GM18873 (cell line): Measurements from ENCODE around the gene HSD3B1.
"Not testable (repeated sequence)": the region's sequence is repeated elsewhere in the genome, so short reads cannot be mapped to it uniquely, and the experiment has no call there.

Experiments
- ATAC-seq: cut with Tn5 transposase; IDR thresholded peaks from one replicate; pipeline ENCODE4 v1.9.1; 2021; ENCODE audit warnings: mild to moderate bottlenecking, moderate library complexity, moderate number of reproducible peaks; ENCODE audit not compliant: unreplicated experiment, low FRiP score

HSD3B1 gene

DNA sequence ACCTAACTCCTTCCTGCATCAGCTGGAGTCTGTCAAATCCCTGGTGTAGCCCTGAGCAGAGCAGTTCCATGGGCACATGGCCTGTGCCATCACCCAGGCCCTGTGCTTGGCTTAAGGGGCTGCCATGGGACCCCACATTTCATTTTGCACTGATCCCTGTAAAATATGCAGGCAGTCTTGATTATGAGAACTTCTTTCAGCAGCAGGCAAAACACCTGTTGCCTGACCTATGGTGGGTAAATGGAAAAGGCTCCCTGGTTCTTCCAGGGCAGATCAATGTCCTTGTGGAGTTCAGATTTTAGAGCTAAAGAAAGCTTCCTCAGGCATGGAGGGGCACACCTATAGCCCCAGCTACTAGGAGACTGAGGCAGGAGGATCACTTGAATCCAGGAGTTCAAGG, 44.2 kb downstream of the HSD3B1 start:
- ATAC-seq = no peak

DNA sequence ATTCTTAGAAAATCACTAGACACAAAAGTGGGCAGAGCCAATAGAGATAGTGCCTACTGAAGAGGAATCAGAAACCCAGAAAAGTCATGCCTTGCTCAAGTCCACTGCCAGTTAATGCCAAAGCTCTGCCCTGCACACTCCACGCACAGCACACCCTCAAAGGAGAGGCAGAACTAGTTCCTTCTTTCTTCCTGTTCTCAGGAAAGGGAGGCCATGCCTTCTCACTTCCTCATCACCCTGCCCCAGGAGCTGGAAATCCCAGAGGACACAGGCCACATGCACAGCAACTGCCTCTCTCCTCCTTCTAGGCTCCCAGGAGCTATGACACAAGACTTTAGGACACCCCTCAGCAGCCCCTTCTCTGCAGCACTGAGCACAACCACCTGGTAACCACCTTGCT, 45.6 kb downstream of the HSD3B1 start:
- ATAC-seq = not testable (repeated sequence)

DNA sequence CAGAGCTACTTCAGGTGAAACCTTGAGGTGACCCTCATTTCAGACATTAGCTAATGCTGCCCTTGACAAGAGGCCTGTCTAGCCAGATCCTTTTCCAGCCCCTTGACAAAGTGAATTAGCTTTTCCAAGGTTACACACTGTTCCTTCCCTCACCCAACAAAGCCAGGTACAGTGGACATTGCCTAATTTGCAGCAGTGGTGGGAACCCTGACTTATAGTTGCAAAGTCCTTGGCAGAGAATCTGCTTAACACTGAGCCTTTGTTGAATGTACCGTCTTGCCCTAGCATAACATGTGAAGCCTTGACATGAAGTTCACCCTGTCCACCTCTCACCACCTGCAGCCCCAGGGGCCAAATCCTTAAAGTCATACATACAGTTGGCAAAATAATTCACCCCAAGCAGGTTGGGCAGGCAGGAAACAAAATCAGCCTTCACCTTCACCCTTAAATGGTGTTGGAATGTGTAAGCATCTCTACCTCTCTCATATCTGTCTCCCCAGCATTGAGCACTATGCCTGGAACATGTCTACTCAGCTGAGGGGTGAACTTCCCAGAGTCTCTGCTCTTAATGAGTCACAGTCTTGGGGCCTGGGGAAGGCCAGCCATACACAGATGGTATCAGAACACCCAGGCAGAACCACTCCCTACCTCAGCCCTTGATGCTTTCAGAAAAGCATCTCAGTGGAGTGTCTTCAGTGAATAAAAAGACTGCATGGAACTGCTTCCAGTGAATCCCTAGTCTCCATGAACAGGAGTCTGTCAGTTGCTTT, 46.5 kb downstream of the HSD3B1 start:
- ATAC-seq = not testable (repeated sequence)

DNA sequence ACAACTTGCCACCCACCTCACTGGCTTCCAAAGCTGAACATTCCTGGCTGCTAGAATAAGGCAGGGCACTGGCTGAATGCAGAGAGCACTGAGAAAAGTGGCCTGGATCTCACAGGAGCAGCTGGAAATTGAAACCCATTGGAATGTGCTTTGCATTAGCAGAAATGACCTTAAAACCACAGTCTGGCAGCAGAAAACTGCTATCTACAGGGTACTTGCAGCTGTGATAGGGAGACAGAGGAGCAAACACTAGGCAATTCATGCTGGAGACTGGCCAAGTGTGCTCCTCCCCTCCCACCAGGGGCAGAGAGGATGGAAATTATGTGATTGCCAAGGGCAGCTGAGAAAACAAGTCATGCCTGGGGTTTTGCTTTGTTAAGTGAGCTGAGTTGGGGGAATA, 47.2 kb downstream of the HSD3B1 start:
- ATAC-seq = no peak

DNA sequence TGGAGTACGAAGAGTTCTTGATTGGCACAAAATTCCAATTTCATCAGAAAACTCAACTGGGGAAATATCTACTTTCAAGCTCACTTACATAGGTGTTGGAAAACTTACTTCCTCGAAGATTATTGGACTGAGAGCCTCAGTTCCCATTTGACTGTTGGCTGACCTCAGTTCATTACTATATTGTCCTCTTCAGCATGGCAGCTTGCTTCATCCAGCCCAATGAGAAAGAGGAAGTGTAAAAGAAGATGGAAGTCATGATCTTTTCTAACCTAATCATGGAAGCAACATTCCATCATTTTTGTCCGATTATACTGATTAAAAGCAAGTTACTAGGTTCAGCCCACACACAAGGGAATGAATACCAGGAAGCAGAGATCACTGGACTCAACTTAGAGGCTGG, 49.4 kb downstream of the HSD3B1 start:
- no peak for ATAC-seq

DNA sequence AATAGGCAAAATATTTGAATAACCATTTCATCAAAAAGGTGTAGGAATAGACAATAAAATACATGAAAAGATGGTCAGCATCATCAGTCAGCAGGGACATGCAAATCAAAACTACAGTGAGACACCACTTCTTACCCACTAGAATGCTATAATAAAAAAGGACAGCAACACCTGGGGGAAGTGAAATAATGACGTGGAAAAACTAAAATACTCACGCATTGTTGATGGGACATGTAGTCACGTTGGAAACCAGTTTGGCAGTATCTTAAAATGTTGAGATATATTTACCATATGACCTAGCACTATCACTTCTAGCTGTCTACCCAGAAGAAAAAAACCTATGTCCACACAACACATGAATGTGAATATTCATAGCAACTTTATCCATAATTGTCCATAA, 53.4 kb downstream of the HSD3B1 start:
- ATAC-seq = not testable (repeated sequence)

DNA sequence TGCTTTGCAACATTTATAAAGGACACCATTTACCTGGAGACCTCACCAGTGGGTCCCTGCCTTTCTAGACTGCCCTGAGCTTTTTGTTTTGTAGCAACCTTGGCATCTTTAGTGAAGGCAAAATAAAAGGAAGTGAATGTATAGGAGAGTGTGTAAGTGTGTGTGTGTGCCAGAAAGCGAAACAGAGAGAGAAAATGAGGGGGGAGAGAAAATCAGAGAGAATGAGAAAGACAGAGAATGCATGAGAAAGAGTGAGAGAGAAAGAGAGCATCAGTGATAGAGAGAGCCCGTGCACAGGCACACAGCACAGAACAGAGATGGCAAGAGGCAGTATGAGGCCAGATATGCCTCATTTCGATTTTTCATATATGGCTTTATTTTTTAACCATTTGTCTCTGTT, 57.5 kb downstream of the HSD3B1 start:
- ATAC-seq = peak; percentile 52
